Measurements from ENCODE around the gene ZNF189.

ZNF189 gene

GRCh38 chr9:101387871-101388506, 10.7 kb upstream of the ZNF189 start:
- 0 out of 2 replicates have a peak, but pooled peaks cover 2% of the 10 kb centered on the region for H3F3A ChIP-seq (ENCODE audit: control insufficient read depth, insufficient read depth)
- H3K36me3 ChIP-seq (ENCODE audit: control insufficient read depth, low read length) = peaks cover 62% of the 10 kb centered on the region
- no peaks in the 10 kb centered on the region for H4K20me1 ChIP-seq (ENCODE audit: control insufficient read depth, insufficient read depth, low read depth, low read length)
- no peak for TF ChIP-seq EZH2phosphoT487 (IDR thresholded peaks at IDR 0.05; ENCODE audit: borderline replicate concordance, low read length)
- TF ChIP-seq CTCF (IDR thresholded peaks at IDR 0.05; ENCODE audit: low read depth, low read length, poor library complexity, severe bottlenecking) = peak; percentile 77
- H3K27me3 ChIP-seq (ENCODE audit: control insufficient read depth, low read length) = no peaks in the 10 kb centered on the region
- no peaks in the 10 kb centered on the region for H3K9me2 ChIP-seq (replicated peaks; ENCODE audit: control insufficient read depth, low read length)
- H3K9me3 ChIP-seq (ENCODE audit: control insufficient read depth, insufficient read depth, low read length) = peaks cover 3% of the 10 kb centered on the region; the same call in 1 of the 2 replicates
- no peaks in the 10 kb centered on the region for H3K4me1 ChIP-seq (ENCODE audit: control insufficient read depth, low read length)
- H3K4me2 ChIP-seq (ENCODE audit: low read length) = no peak overlapping the region
- H3K79me2 ChIP-seq (ENCODE audit: control insufficient read depth, low read length) = peaks cover 25% of the 10 kb centered on the region
- no peak overlapping the region for H3K4me3 ChIP-seq (ENCODE audit: low read length)
- H3K27ac ChIP-seq (ENCODE audit: low read depth, low read length) = no peak overlapping the region

GRCh38 chr9:101388507-101388993, 10.1 kb upstream of the ZNF189 start:
- peaks cover 31% of the 10 kb centered on the region for H3K79me2 ChIP-seq (ENCODE audit: control insufficient read depth, low read length)
- peaks cover 65% of the 10 kb centered on the region for H3K36me3 ChIP-seq (ENCODE audit: control insufficient read depth, low read length)
- no peaks in the 10 kb centered on the region for H3K4me1 ChIP-seq (ENCODE audit: control insufficient read depth, low read length)
- no peaks in the 10 kb centered on the region for H4K20me1 ChIP-seq (ENCODE audit: control insufficient read depth, insufficient read depth, low read depth, low read length)
- H3F3A ChIP-seq (ENCODE audit: control insufficient read depth, insufficient read depth) = 0 out of 2 replicates have a peak, but pooled peaks cover 2% of the 10 kb centered on the region
- no peak overlapping the region for H3K27ac ChIP-seq (ENCODE audit: low read depth, low read length)
- H3K9me3 ChIP-seq (ENCODE audit: control insufficient read depth, insufficient read depth, low read length) = peaks cover 7% of the 10 kb centered on the region; the same call in 1 of the 2 replicates
- TF ChIP-seq CTCF (IDR thresholded peaks at IDR 0.05; ENCODE audit: low read depth, low read length, poor library complexity, severe bottlenecking) (no peak), EZH2phosphoT487 (IDR thresholded peaks at IDR 0.05; ENCODE audit: borderline replicate concordance, low read length) (no peak)
- no peak overlapping the region for H3K4me3 ChIP-seq (ENCODE audit: low read length)
- H3K4me2 ChIP-seq (ENCODE audit: low read length) = no peak overlapping the region
- no peaks in the 10 kb centered on the region for H3K27me3 ChIP-seq (ENCODE audit: control insufficient read depth, low read length)
- no peaks in the 10 kb centered on the region for H3K9me2 ChIP-seq (replicated peaks; ENCODE audit: control insufficient read depth, low read length)

- Histone ChIP-seq H3K4me3 (ENCODE audit: low read length) (no peak overlapping the region), H3K79me2 (ENCODE audit: control insufficient read depth, low read length) (peaks cover 77% of the 10 kb centered on the region), H3K9me3 (ENCODE audit: control insufficient read depth, insufficient read depth, low read length) (peaks cover 27% of the 10 kb centered on the region; the same call in 1 of the 2 replicates), H3K36me3 (ENCODE audit: control insufficient read depth, low read length) (peaks cover 93% of the 10 kb centered on the region), H3K4me1 (ENCODE audit: control insufficient read depth, low read length) (peaks cover 6% of the 10 kb centered on the region), H4K20me1 (ENCODE audit: control insufficient read depth, insufficient read depth, low read depth, low read length) (no peaks in the 10 kb centered on the region), H3K27ac (ENCODE audit: low read depth, low read length) (no peak overlapping the region), H3K9me2 (replicated peaks; ENCODE audit: control insufficient read depth, low read length) (no peaks in the 10 kb centered on the region), H3K4me2 (ENCODE audit: low read length) (no peak overlapping the region), H3K27me3 (ENCODE audit: control insufficient read depth, low read length) (no peaks in the 10 kb centered on the region), H3F3A (ENCODE audit: control insufficient read depth, insufficient read depth) (0 out of 2 replicates have a peak, but pooled peaks cover under 1% of the 10 kb centered on the region)
- no peak for TF ChIP-seq EZH2phosphoT487 (IDR thresholded peaks at IDR 0.05; ENCODE audit: borderline replicate concordance, low read length)
- TF ChIP-seq CTCF (IDR thresholded peaks at IDR 0.05; ENCODE audit: low read depth, low read length, poor library complexity, severe bottlenecking) = no peak
Observed at GRCh38 chr9:101393135-101393534, 5.5 kb upstream of the ZNF189 start.

All from DOHH2 (cell line).